Karpas-422 (cell line): Measurements from ENCODE around the gene P2RX3. TPM values are rescaled to one million over a fixed set of nuclear protein-coding genes. Genes with fewer than 3 reads are reported as not detected.

Experiments
- total RNA-seq: library from RNA; depleted of rRNA; stranded (reverse); fragments of >200 nt; shearing (Covaris generic); gene quantifications from 2 replicates; pipeline ENCODE4 v1.2.3, GENCODE V29; 2014; ENCODE audit warnings: low replicate concordance; rRNA removed

The P2RX3 gene
- total RNA-seq, 1 experiment from 2014 or later: not detected

Other genes starting within 250 kb of the P2RX3 start
- gene LRRC55, start 156.4 kb upstream of the P2RX3 start, total RNA-seq: not detected in 2 replicates
- gene APLNR, start 101.1 kb upstream of the P2RX3 start, total RNA-seq: not detected in 2 replicates
- 11.6 and 21.9 TPM in 2 replicates for gene TNKS1BP1, start 13.4 kb upstream of the P2RX3 start, total RNA-seq
- gene SSRP1, start 2.5 kb upstream of the P2RX3 start, total RNA-seq: 79.9 and 111 TPM in 2 replicates
- not detected in 2 replicates for gene PRG3, start 42.8 kb downstream of the P2RX3 start, total RNA-seq
- not detected in 2 replicates for gene PRG2, start 52.3 kb downstream of the P2RX3 start, total RNA-seq
- gene SLC43A3, start 88.8 kb downstream of the P2RX3 start, total RNA-seq: 56.6 and 69.3 TPM in 2 replicates
- gene RTN4RL2, start 122.2 kb downstream of the P2RX3 start, total RNA-seq: 0.07 TPM in 1 of 2 replicates, not detected in the other
- gene SLC43A1, start 177.3 kb downstream of the P2RX3 start, total RNA-seq: 238 and 244 TPM in 2 replicates
- gene TIMM10, start 192.4 kb downstream of the P2RX3 start, total RNA-seq: 48.0 and 49.8 TPM in 2 replicates
- not detected in 2 replicates for gene SMTNL1, start 199.2 kb downstream of the P2RX3 start, total RNA-seq
- gene UBE2L6, start 229.3 kb downstream of the P2RX3 start, total RNA-seq: 123 and 129 TPM in 2 replicates